HFF-Myc (cell line): Measurements from ENCODE around the gene ITM2C.

Experiments used
- DNase-seq: peaks from one replicate; pipeline ENCODE4 v3.0.0-alpha.2; 2011; ENCODE audit warnings: low read depth; ENCODE audit errors: extremely low read depth
- H3K4me3 ChIP-seq: replicated peaks from 2 replicates; pipeline ENCODE4 v1.5.1; 2011; ENCODE audit warnings: low read depth, mild to moderate bottlenecking, control low read depth, low read length
- CTCF ChIP-seq: IDR thresholded peaks from 2 replicates; pipeline ENCODE4 v1.5.1; 2012; ENCODE audit warnings: mild to moderate bottlenecking, low read depth, low read length, control low read depth; ENCODE audit errors: missing control alignments

ITM2C gene

GRCh38 chr2:230919681-230920080 is 54.9 kb downstream of the ITM2C start:
- no peak for TF ChIP-seq CTCF
- no peak for DNase-seq
- no peak overlapping the region for H3K4me3 ChIP-seq

GRCh38 chr2:230920167-230920566 is 55.4 kb downstream of the ITM2C start:
- no peak for TF ChIP-seq CTCF
- H3K4me3 ChIP-seq, result no peak overlapping the region
- DNase-seq, result no peak

GRCh38 chr2:230921806-230922595 is 57.3 kb downstream of the ITM2C start:
- H3K4me3 ChIP-seq, result no peak overlapping the region
- TF ChIP-seq CTCF, result no peak
- no peak for DNase-seq

GRCh38 chr2:230922951-230923717 is 58.4 kb downstream of the ITM2C start:
- H3K4me3 ChIP-seq, result no peak overlapping the region
- DNase-seq, result no peak
- no peak for TF ChIP-seq CTCF

- TF ChIP-seq CTCF, result no peak
- no peak for DNase-seq
- H3K4me3 ChIP-seq, result no peak overlapping the region
These were observed 59.3 kb downstream of the ITM2C start for GRCh38 chr2:230924092-230924469.

- TF ChIP-seq CTCF, result peak; percentile 21
- no peak for DNase-seq
- H3K4me3 ChIP-seq, result no peak within 1 kb of the TSS
These were observed 60.0 kb downstream of the ITM2C start, which contains the start of gene GPR55 for GRCh38 chr2:230924470-230925341. Gene GPR55 (minus strand): TSS chr2:230925242. CDS start chr2:230910962, 14,280 bp downstream.
